Measurements from ENCODE around the gene HERC6.

DNA sequence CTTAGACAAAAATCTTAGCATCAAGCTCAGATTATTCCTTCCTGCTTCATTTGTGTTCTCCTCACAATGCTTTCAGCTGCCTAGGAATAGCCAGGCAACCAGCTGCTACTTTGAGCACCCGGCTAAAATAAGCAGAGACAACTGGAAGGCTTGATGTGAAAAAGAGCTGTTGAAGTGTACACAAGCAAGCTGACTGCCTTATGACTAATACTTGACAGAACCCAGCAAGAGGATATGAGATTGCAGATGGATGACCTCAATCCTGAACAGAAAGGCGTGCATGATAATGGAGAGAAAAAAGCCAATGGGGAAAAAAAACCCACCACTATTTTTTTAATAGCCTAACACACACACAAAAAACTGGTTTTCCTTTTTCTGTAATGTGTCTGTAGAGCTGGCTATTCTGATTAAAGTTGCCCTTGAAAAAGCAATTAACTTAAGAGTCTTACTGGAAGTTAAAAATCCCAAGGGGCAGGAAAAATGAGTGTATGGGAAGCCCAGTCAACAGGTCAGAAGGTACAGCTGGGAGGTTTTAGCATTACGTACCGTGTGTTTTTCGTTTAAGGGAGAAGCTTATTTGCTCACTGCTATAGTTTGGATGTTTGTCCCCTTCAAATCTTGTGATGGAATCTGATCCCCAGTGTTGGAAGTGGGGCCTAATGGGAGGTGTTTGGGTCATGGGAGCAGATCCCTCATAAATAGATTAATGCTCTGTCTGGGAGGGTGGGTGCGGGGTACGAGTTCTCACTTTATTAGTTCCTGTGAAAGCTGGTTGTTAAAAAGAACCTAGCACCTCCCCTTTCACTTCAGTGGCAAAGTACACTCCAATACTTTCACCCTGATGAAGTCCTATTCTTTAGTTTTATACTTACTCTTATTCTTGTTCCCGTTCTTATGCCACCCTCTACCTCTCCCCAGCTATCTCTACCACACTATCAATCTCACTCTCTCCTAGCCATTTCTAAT is 37.1 kb upstream of the HERC6 start:
- TF ChIP-seq POLR2AphosphoS5 (IDR thresholded peaks at IDR 0.05; ENCODE audit: low read depth), result no peak
- TF ChIP-seq CTCF (IDR thresholded peaks at IDR 0.05; ENCODE audit: insufficient read depth, low read length), result no peak

Measured in HL-60 (cell line).